Neuronal stem cell (in vitro differentiated cells): ENCODE data around the gene PNPLA3.

ENCODE experiments used
- DNase-seq: peaks from one replicate; pipeline ENCODE4 v3.0.0-alpha.2; 2013; ENCODE audit warnings: low spot score
- H2AFZ ChIP-seq: one replicate; pipeline ENCODE4 v1.6.1; 2013; ENCODE audit warnings: mild to moderate bottlenecking, low read length, inconsistent platforms
- H2AK5ac ChIP-seq: 2 replicates; pipeline ENCODE4 v1.6.1; 2013; ENCODE audit warnings: low read depth, mild to moderate bottlenecking, inconsistent platforms, low read length, moderate library complexity, mixed read lengths
- H2BK120ac ChIP-seq: 2 replicates; pipeline ENCODE4 v1.6.1; 2013; ENCODE audit warnings: low read depth, mild to moderate bottlenecking, inconsistent platforms, low read length, moderate library complexity, mixed read lengths
- H2BK12ac ChIP-seq: one replicate; pipeline ENCODE4 v1.6.1; 2013; ENCODE audit warnings: low read length, inconsistent platforms
- H2BK15ac ChIP-seq: 2 replicates; pipeline ENCODE4 v1.6.1; 2013; ENCODE audit warnings: mild to moderate bottlenecking, low read length, inconsistent platforms, mixed read lengths
- H2BK5ac ChIP-seq: one replicate; pipeline ENCODE4 v1.6.1; 2013; ENCODE audit warnings: inconsistent platforms, mild to moderate bottlenecking, low read length, moderate library complexity
- H3K14ac ChIP-seq: one replicate; pipeline ENCODE4 v1.6.1; 2013; ENCODE audit warnings: low read length, inconsistent platforms
- H3K18ac ChIP-seq: 2 replicates; pipeline ENCODE4 v1.6.1; 2013; ENCODE audit warnings: low read length, inconsistent platforms
- H3K23ac ChIP-seq: 2 replicates; pipeline ENCODE4 v1.6.1; 2013; ENCODE audit warnings: low read depth, mild to moderate bottlenecking, mixed read lengths, low read length, inconsistent platforms; ENCODE audit not compliant: poor library complexity
- H3K27ac ChIP-seq: replicated peaks from 3 replicates; pipeline ENCODE4 v1.5.1; 2013; ENCODE audit warnings: low read length, inconsistent platforms
- H3K27me3 ChIP-seq, 3 experiments: 2 replicates each; pipeline ENCODE4 v1.6.1; 2013; ENCODE audit warnings: low read length in 3 of 3, mild to moderate bottlenecking in 2 of 3, inconsistent platforms in 1 of 3, low read depth in 1 of 3, mixed read lengths in 1 of 3, moderate library complexity in 1 of 3; ENCODE audit not compliant: control insufficient read depth in 3 of 3, insufficient read depth in 3 of 3
- H3K36me3 ChIP-seq, 2 donors: replicated peaks in 1 of 2; 2 replicates each; pipeline ENCODE4 v1.6.1; 2013; ENCODE audit warnings: low read length in 2 of 2; ENCODE audit not compliant: control insufficient read depth in 2 of 2, insufficient read depth in 2 of 2
- H3K4ac ChIP-seq: 2 replicates; pipeline ENCODE4 v1.6.1; 2013; ENCODE audit warnings: inconsistent platforms, mild to moderate bottlenecking, low read length, moderate library complexity
- H3K4me1 ChIP-seq, 2 donors: 1 replicate in 1 of 2; 2 replicates in 1 of 2; pipeline ENCODE4 v1.6.1; 2013; ENCODE audit warnings: low read length in 2 of 2, low read depth in 1 of 2; ENCODE audit not compliant: control insufficient read depth in 2 of 2, insufficient read depth in 1 of 2
- H3K4me2 ChIP-seq: one replicate; pipeline ENCODE4 v1.6.1; 2013; ENCODE audit warnings: mild to moderate bottlenecking, low read length, inconsistent platforms; ENCODE audit not compliant: insufficient read depth, poor library complexity, severe bottlenecking
- H3K4me3 ChIP-seq, 2 donors: 2 replicates each; pipeline ENCODE4 v1.5.1; 2013; ENCODE audit warnings: low read length in 2 of 2, mild to moderate bottlenecking in 2 of 2, inconsistent platforms in 1 of 2, moderate library complexity in 1 of 2
- H3K79me1 ChIP-seq: one replicate; pipeline ENCODE4 v1.6.1; 2013; ENCODE audit warnings: low read depth, mild to moderate bottlenecking, inconsistent platforms, low read length, moderate library complexity
- H3K9ac ChIP-seq: one replicate; pipeline ENCODE4 v1.6.1; 2013; ENCODE audit warnings: mild to moderate bottlenecking, low read depth, low read length, inconsistent platforms; ENCODE audit not compliant: poor library complexity
- H3K9me3 ChIP-seq, 2 donors: replicated peaks in 1 of 2; 2 replicates each; pipeline versions ENCODE3 to v1.6.1; 2013; ENCODE audit warnings: low read length in 2 of 2, mild to moderate bottlenecking in 2 of 2, inconsistent platforms in 1 of 2, low read depth in 1 of 2, mixed read lengths in 1 of 2, moderate library complexity in 1 of 2; ENCODE audit not compliant: control insufficient read depth in 2 of 2, insufficient read depth in 1 of 2
- H4K8ac ChIP-seq: one replicate; pipeline ENCODE4 v1.6.1; 2013; ENCODE audit warnings: low read depth, mild to moderate bottlenecking, inconsistent platforms, low read length, moderate library complexity
- H4K91ac ChIP-seq: one replicate; pipeline ENCODE4 v1.6.1; 2013; ENCODE audit warnings: low read length, low read depth, mild to moderate bottlenecking, inconsistent platforms; ENCODE audit not compliant: poor library complexity
- WGBS, 2 donors: extraction: QIAGEN DNeasy Blood & Tissue Kit; methylation state at CpG; one replicate each; pipeline ENCODE4 v1.1.7; 2013; ENCODE audit warnings: missing lambda C conversion rate in 2 of 2, mixed read lengths in 1 of 2; ENCODE audit not compliant: insufficient read length in 2 of 2, insufficient replicate concordance in 1 of 2; ENCODE audit errors: extremely low coverage in 2 of 2; 5-methylcytosine and 5-hydroxymethylcytosine counted together

Gene PNPLA3

GRCh38 chr22:43967069-43967468 is 43.5 kb downstream of the PNPLA3 start:
- Histone ChIP-seq H2BK120ac (no peak overlapping the region), H3K36me3 (peaks cover 28 to 91% of the 10 kb centered on the region in 2 donors)
- no peak for DNase-seq

DNA sequence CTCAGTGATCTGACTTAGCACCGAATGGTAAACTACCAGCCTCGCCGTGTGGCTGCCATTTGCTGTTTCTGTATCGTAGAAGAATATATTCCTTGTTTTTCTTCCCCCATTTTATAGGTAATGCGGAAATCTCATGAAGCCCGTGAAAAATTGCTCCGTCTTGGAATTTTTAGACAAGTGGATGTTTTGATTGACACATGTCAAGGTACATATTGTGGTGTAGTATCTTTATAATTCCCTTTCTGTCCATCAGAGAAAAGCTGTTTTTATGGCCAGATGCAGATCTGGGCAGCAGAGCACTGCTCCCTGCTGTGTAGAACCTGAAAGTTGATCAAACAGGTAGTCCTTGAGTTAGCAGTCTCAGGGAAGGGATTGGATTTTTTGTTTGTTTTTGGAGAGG is 45.0 kb downstream of the PNPLA3 start:
- Histone ChIP-seq H3K27ac (no peak overlapping the region), H3K23ac (no peak overlapping the region), H3K14ac (no peak overlapping the region), H3K27me3 (no peaks in the 10 kb centered on the region), H3K9ac (no peak overlapping the region), H3K4ac (no peak overlapping the region), H3K79me1 (no peaks in the 10 kb centered on the region), H3K4me3 (no peak overlapping the region), H2AK5ac (no peak overlapping the region), H3K4me1 (no peaks in the 10 kb centered on the region), H2BK5ac (no peak overlapping the region), H2AFZ (no peak overlapping the region), H2BK12ac (no peak overlapping the region), H2BK15ac (no peak overlapping the region), H4K8ac (no peak overlapping the region), H2BK120ac (no peak overlapping the region), H3K9me3 (no peaks in the 10 kb centered on the region), H3K4me2 (no peak overlapping the region), H3K36me3 (peaks cover 36 to 95% of the 10 kb centered on the region in 2 donors), H3K18ac (no peak overlapping the region), H4K91ac (no peak overlapping the region)
- WGBS, 2 donors = no CpG with 5 or more reads among the region's 7 CpGs
- DNase-seq = no peak

More at GRCh38 chr22:43967069-43967468, 43.5 kb downstream of the PNPLA3 start:
- no peak overlapping the region for H3K14ac ChIP-seq
- H4K91ac ChIP-seq = no peak overlapping the region
- H3K18ac ChIP-seq = no peak overlapping the region
- no peak overlapping the region for H4K8ac ChIP-seq
- H3K79me1 ChIP-seq = no peaks in the 10 kb centered on the region
- no peak overlapping the region for H2AFZ ChIP-seq
- H2AK5ac ChIP-seq = no peak overlapping the region
- H3K9ac ChIP-seq = no peak overlapping the region
- no peaks in the 10 kb centered on the region for H3K4me1 ChIP-seq
- H2BK15ac ChIP-seq = no peak overlapping the region
- no peak overlapping the region for H2BK5ac ChIP-seq
- peak overlapping the region in 1 of 2 donors; percentile 16 for H3K4me3 ChIP-seq
- H3K23ac ChIP-seq = no peak overlapping the region
- no peak overlapping the region for H3K27ac ChIP-seq
- no CpG with 5 or more reads among the region's 7 CpGs for WGBS, 2 donors
- H3K27me3 ChIP-seq = no peaks in the 10 kb centered on the region
- H2BK12ac ChIP-seq = no peak overlapping the region
- no peak overlapping the region for H3K4ac ChIP-seq
- no peaks in the 10 kb centered on the region for H3K9me3 ChIP-seq
- H3K4me2 ChIP-seq = no peak overlapping the region

GRCh38 chr22:43969021-43969878 is 45.6 kb downstream of the PNPLA3 start:
- Histone ChIP-seq H2BK120ac (no peak overlapping the region), H3K14ac (no peak overlapping the region), H3K23ac (no peak overlapping the region), H2AFZ (no peak overlapping the region), H2BK15ac (no peak overlapping the region), H3K4me3 (no peak overlapping the region), H3K4me2 (no peak overlapping the region), H3K9ac (no peak overlapping the region), H3K9me3 (no peaks in the 10 kb centered on the region), H3K4me1 (no peaks in the 10 kb centered on the region), H3K36me3 (peaks cover 38 to 95% of the 10 kb centered on the region in 2 donors), H3K4ac (no peak overlapping the region), H4K91ac (no peak overlapping the region), H2BK5ac (no peak overlapping the region), H3K27ac (no peak overlapping the region), H4K8ac (no peak overlapping the region), H3K27me3 (no peaks in the 10 kb centered on the region), H3K18ac (no peak overlapping the region), H2BK12ac (no peak overlapping the region), H3K79me1 (no peaks in the 10 kb centered on the region), H2AK5ac (no peak overlapping the region)
- no peak for DNase-seq
- no CpG with 5 or more reads among the region's 19 CpGs for WGBS, 2 donors

- Histone ChIP-seq H3K18ac (no peak overlapping the region), H3K36me3 (peaks cover 38 to 95% of the 10 kb centered on the region in 2 donors), H3K23ac (no peak overlapping the region), H4K91ac (no peak overlapping the region), H3K4ac (no peak overlapping the region), H4K8ac (no peak overlapping the region), H3K4me2 (no peak overlapping the region), H2BK15ac (no peak overlapping the region), H2BK120ac (no peak overlapping the region), H3K9ac (no peak overlapping the region), H3K9me3 (no peaks in the 10 kb centered on the region), H3K14ac (no peak overlapping the region), H3K79me1 (no peaks in the 10 kb centered on the region), H3K27ac (no peak overlapping the region), H3K4me3 (no peak overlapping the region), H2BK5ac (no peak overlapping the region), H2AK5ac (no peak overlapping the region), H2BK12ac (no peak overlapping the region), H3K27me3 (no peaks in the 10 kb centered on the region), H3K4me1 (no peaks in the 10 kb centered on the region), H2AFZ (no peak overlapping the region)
- DNase-seq = no peak
- no CpG with 5 or more reads among the region's 8 CpGs for WGBS, 2 donors
Observed at GRCh38 chr22:43969989-43970755, 46.6 kb downstream of the PNPLA3 start.
